Mesenchymal stem cell (in vitro differentiated cells and primary cell): ENCODE data around the gene CEACAM18.
"Not testable (repeated sequence)": the region's sequence is repeated elsewhere in the genome, so short reads cannot be mapped to it uniquely, and the experiment has no call there.

Experiments used
- DNase-seq: peaks from one replicate; pipeline ENCODE4 v3.0.0-alpha.2; 2013
- H2AFZ ChIP-seq: one replicate; pipeline ENCODE4 v1.6.1; 2013; ENCODE audit warnings: low read depth, mild to moderate bottlenecking, control low read depth, inconsistent platforms, low read length, moderate library complexity
- H2AK5ac ChIP-seq: 2 replicates; pipeline ENCODE4 v1.6.1; 2013; ENCODE audit warnings: low read length, moderate library complexity, mild to moderate bottlenecking, inconsistent platforms; ENCODE audit not compliant: severe bottlenecking
- H2BK120ac ChIP-seq: one replicate; pipeline ENCODE4 v1.6.1; 2013; ENCODE audit warnings: low read depth, mild to moderate bottlenecking, inconsistent platforms, low read length, moderate library complexity
- H2BK12ac ChIP-seq, 2 experiments: one replicate each; pipeline ENCODE4 v1.6.1; 2013; ENCODE audit warnings: inconsistent platforms in 2 of 2, low read length in 2 of 2, mild to moderate bottlenecking in 2 of 2, moderate library complexity in 2 of 2, control low read depth in 1 of 2
- H2BK15ac ChIP-seq: one replicate; pipeline ENCODE4 v1.6.1; 2013; ENCODE audit warnings: mild to moderate bottlenecking, low read depth, inconsistent platforms; ENCODE audit not compliant: poor library complexity, severe bottlenecking
- H2BK5ac ChIP-seq: 2 replicates; pipeline ENCODE4 v1.6.1; 2013; ENCODE audit warnings: low read depth, mild to moderate bottlenecking, low read length, control low read depth, inconsistent platforms; ENCODE audit not compliant: poor library complexity, severe bottlenecking
- H3K14ac ChIP-seq, 2 experiments: one replicate each; pipeline ENCODE4 v1.6.1; 2013; ENCODE audit warnings: inconsistent platforms in 2 of 2, low read length in 2 of 2, control low read depth in 1 of 2, mild to moderate bottlenecking in 1 of 2, moderate library complexity in 1 of 2
- H3K18ac ChIP-seq, 2 experiments: one replicate each; pipeline ENCODE4 v1.6.1; 2013; ENCODE audit warnings: inconsistent platforms in 2 of 2, low read length in 2 of 2, control low read depth in 1 of 2, low read depth in 1 of 2, mild to moderate bottlenecking in 1 of 2
- H3K23ac ChIP-seq, 2 experiments: one replicate each; pipeline ENCODE4 v1.6.1; 2013; ENCODE audit warnings: inconsistent platforms in 2 of 2, low read length in 2 of 2, mild to moderate bottlenecking in 2 of 2, moderate library complexity in 2 of 2, control low read depth in 1 of 2
- H3K27ac ChIP-seq: 2 replicates; pipeline ENCODE4 v1.5.1; 2013; ENCODE audit warnings: mild to moderate bottlenecking, moderate library complexity, low read length, control low read depth, inconsistent platforms; ENCODE audit not compliant: poor library complexity, severe bottlenecking
- H3K27me3 ChIP-seq, 2 experiments: 2 replicates each; pipeline versions ENCODE4 v1.6.1 to v1.7.0; 2013; ENCODE audit warnings: low read length in 2 of 2, mild to moderate bottlenecking in 2 of 2, moderate library complexity in 2 of 2, control low read depth in 1 of 2, inconsistent platforms in 1 of 2; ENCODE audit not compliant: control insufficient read depth in 1 of 2, insufficient read depth in 1 of 2
- H3K36me3 ChIP-seq, 2 experiments: 2 replicates each; pipeline versions ENCODE4 v1.6.1 to v1.7.0; 2013; ENCODE audit warnings: low read length in 2 of 2, control low read depth in 1 of 2, inconsistent platforms in 1 of 2, low read depth in 1 of 2, mild to moderate bottlenecking in 1 of 2; ENCODE audit not compliant: insufficient read depth in 2 of 2, control insufficient read depth in 1 of 2
- H3K4ac ChIP-seq, 2 experiments: one replicate each; pipeline ENCODE4 v1.6.1; 2013; ENCODE audit warnings: inconsistent platforms in 2 of 2, low read length in 2 of 2, mild to moderate bottlenecking in 2 of 2, moderate library complexity in 2 of 2, control low read depth in 1 of 2, low read depth in 1 of 2
- H3K4me1 ChIP-seq: 2 replicates; pipeline ENCODE4 v1.6.1; 2013; ENCODE audit warnings: low read depth, low read length, control low read depth; ENCODE audit not compliant: control insufficient read depth, insufficient read depth
- H3K4me2 ChIP-seq: 2 replicates; pipeline ENCODE4 v1.6.1; 2013; ENCODE audit warnings: low read length, mild to moderate bottlenecking, inconsistent platforms; ENCODE audit not compliant: poor library complexity, severe bottlenecking
- H3K4me3 ChIP-seq, 2 experiments: 2 replicates each; pipeline versions ENCODE4 v1.5.1 to v1.7.0; 2013; ENCODE audit warnings: low read length in 2 of 2, mild to moderate bottlenecking in 2 of 2, control low read depth in 1 of 2, low read depth in 1 of 2; ENCODE audit not compliant: insufficient read depth in 1 of 2
- H3K79me1 ChIP-seq: replicated peaks from 2 replicates; pipeline ENCODE4 v1.6.1; 2013; ENCODE audit warnings: mild to moderate bottlenecking, control low read depth, low read length, inconsistent platforms; ENCODE audit not compliant: poor library complexity, severe bottlenecking
- H3K9ac ChIP-seq: 2 replicates; pipeline ENCODE4 v1.7.0; 2013; ENCODE audit warnings: mild to moderate bottlenecking, low read length, moderate library complexity
- H3K9me3 ChIP-seq: 2 replicates; pipeline ENCODE4 v1.7.0; 2013; ENCODE audit warnings: mild to moderate bottlenecking, low read length; ENCODE audit not compliant: control insufficient read depth
- H4K8ac ChIP-seq: one replicate; pipeline ENCODE4 v1.6.1; 2013; ENCODE audit warnings: inconsistent platforms, mild to moderate bottlenecking, low read length, moderate library complexity
- H4K91ac ChIP-seq: one replicate; pipeline ENCODE4 v1.6.1; 2013; ENCODE audit warnings: mild to moderate bottlenecking, low read length, inconsistent platforms
- WGBS: methylation state at CpG from one replicate; pipeline ENCODE4 v1.1.7; 2013; ENCODE audit warnings: mixed read lengths; 5-methylcytosine and 5-hydroxymethylcytosine counted together

Gene CEACAM18

DNA sequence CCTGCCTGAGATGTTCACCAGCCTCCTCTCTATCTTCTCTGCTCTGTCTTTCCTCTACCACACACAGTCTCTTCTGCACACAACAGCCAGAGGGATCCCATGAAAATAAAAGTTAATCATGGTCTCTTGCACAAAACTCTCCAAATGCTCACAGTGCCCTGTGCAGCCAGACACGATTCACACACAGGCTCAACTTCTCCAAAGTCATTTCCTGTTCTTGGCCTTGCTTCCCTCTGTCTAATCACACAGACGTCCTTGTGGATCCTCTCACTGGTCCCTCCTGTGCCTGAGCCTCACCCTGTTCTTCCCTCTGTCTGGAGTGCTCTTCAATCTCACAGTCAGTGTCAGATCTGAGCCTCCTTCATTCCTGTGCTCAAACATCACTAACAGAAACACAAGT is 15.4 kb downstream of the CEACAM18 start:
- H2AK5ac ChIP-seq = no peak overlapping the region
- H3K36me3 ChIP-seq = no peaks in the 10 kb centered on the region
- H4K91ac ChIP-seq = no peak overlapping the region
- no peak overlapping the region for H3K9ac ChIP-seq
- no peak overlapping the region for H2BK120ac ChIP-seq
- H2BK15ac ChIP-seq = no peak overlapping the region
- H2BK12ac ChIP-seq = no peak overlapping the region
- H3K4me3 ChIP-seq = no peak overlapping the region
- no peak for DNase-seq
- H3K4me1 ChIP-seq = no peaks in the 10 kb centered on the region
- H3K18ac ChIP-seq = no peak overlapping the region
- H3K23ac ChIP-seq = no peak overlapping the region
- H3K27ac ChIP-seq = no peak overlapping the region
- no peak overlapping the region for H2AFZ ChIP-seq
- H3K27me3 ChIP-seq = no peaks in the 10 kb centered on the region
- H2BK5ac ChIP-seq = no peak overlapping the region
- no peak overlapping the region for H3K14ac ChIP-seq
- 11% methylated on average over 2 of the region's 2 CpGs for WGBS
- no peaks in the 10 kb centered on the region for H3K79me1 ChIP-seq
- no peak overlapping the region for H4K8ac ChIP-seq
- no peak overlapping the region for H3K4ac ChIP-seq
- H3K4me2 ChIP-seq = no peak overlapping the region
- peaks cover 3% of the 10 kb centered on the region for H3K9me3 ChIP-seq

DNA sequence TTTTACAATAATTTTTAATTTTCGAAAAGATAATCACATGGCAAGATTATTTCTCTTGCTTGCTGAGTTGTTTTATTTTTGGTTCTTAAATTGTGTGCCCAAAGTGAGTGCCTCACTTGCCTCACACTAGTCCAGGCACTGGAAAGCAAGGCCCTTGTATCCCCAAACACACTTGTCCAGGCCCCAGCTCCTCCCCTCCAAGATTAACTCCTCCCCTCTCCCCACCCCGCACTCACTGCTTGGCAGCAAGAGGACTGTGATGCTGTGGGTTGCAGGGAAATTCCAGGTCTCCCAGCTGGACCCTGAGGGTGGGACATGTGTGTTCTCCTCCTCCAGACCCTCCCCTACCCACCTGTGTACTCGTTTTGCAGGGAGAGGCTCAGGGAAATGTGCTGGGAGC is 19.3 kb downstream of the CEACAM18 start:
- no peak overlapping the region for H3K4me3 ChIP-seq
- no peak overlapping the region for H2BK120ac ChIP-seq
- H3K14ac ChIP-seq = no peak overlapping the region

DNA sequence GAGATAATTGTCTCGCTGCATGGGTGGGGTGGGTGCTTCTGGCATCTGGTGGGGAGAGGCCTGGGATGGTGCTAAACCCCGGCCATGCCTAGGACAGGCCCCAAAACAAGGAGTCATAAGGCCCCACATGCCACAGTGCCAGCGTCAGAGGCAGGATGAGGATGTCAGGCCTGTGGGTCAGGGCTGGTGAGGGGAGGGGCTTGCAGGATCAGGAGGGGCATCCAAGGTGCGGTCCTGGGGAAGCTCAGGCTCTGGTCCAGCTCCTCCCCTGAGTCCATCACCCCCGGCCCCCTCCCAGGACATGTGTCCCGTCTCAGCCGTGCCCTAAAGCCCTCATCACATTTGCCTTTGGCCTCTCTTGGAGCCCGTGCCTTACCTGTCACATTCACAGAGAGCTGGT is 22.6 kb downstream of the CEACAM18 start:
- not testable (repeated sequence) for H3K4me2 ChIP-seq, H2BK5ac ChIP-seq, H3K27ac ChIP-seq, H2AFZ ChIP-seq, H2BK120ac ChIP-seq, H3K4me3 ChIP-seq, H3K18ac ChIP-seq, H4K91ac ChIP-seq, H3K4ac ChIP-seq, H2AK5ac ChIP-seq, H3K14ac ChIP-seq, H3K9ac ChIP-seq, H3K36me3 ChIP-seq, H4K8ac ChIP-seq, H3K27me3 ChIP-seq, H3K23ac ChIP-seq, H3K9me3 ChIP-seq, H3K79me1 ChIP-seq, DNase-seq, H2BK12ac ChIP-seq, H3K4me1 ChIP-seq, H2BK15ac ChIP-seq
- WGBS = 40% methylated on average over 7 of the region's 8 CpGs

More for the DNA sequence above, 19.3 kb downstream of the CEACAM18 start:
- Histone ChIP-seq H2AFZ (no peak overlapping the region), H3K4ac (no peak overlapping the region), H3K4me1 (no peaks in the 10 kb centered on the region), H3K23ac (no peak overlapping the region), H3K27ac (no peak overlapping the region), H4K91ac (no peak overlapping the region), H3K36me3 (no peaks in the 10 kb centered on the region), H2BK5ac (no peak overlapping the region), H4K8ac (no peak overlapping the region), H3K79me1 (no peaks in the 10 kb centered on the region), H3K9me3 (no peaks in the 10 kb centered on the region), H3K4me2 (no peak overlapping the region), H3K9ac (no peak overlapping the region), H3K27me3 (no peaks in the 10 kb centered on the region), H2BK12ac (no peak overlapping the region), H2AK5ac (no peak overlapping the region), H2BK15ac (no peak overlapping the region), H3K18ac (no peak overlapping the region)
- DNase-seq = no peak
- no CpG with 5 or more reads among the region's 3 CpGs for WGBS

DNA sequence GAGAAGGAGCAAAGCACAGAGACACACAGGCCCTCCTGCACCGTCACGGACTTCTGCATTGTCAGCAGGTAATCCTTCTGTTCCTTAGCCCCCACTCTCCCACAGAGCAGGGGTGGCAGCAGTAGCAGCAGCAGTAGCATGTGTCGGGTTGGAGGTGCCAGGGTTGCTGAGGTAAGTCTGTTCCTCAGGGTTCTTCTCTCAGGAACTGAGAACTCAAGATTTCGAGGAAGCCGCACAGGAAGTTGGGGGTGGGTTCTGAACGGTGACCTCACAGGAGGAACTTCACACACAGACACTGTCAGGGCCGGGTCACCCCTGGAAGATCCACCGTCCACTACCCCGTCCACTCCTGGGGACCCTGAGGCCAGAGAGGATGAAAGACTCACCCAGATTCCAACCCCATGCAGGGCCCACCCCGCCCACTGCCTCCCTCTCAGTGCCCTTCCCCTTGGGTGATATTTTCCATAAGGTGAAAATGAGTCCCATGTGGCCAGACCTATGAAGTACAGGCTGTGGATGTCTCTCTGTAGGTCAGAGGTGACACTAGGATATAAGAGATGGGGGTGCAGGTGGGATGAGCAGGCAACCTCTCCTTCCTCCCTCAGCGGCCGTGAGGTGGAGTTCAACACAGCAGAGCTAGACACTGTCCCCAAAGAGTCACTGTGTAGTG is 23.4 kb downstream of the CEACAM18 start, which contains the start of gene SIGLEC12:
Gene SIGLEC12, minus strand, starts transcription at position 207 of the 670 bp plus-strand sequence. Its CDS starts 67 bp downstream, at position 140.
- no peak within 1 kb of the TSS for H2BK120ac ChIP-seq
- no peak for DNase-seq
- H3K14ac ChIP-seq = no peak within 1 kb of the TSS
- no peak within 1 kb of the TSS for H2BK12ac ChIP-seq
- H2AK5ac ChIP-seq = no peak within 1 kb of the TSS
- H2AFZ ChIP-seq = no peak within 1 kb of the TSS
- no peak within 1 kb of the TSS for H3K4me3 ChIP-seq
- H3K9ac ChIP-seq = no peak within 1 kb of the TSS
- H2BK15ac ChIP-seq = no peak within 1 kb of the TSS
- no peak within 1 kb of the TSS for H4K8ac ChIP-seq
- H3K9me3 ChIP-seq = no peaks in the 10 kb centered on the region
- peaks cover 0 to 5% of the 10 kb centered on the region in 2 experiments for H3K27me3 ChIP-seq
- no peaks in the 10 kb centered on the region for H3K36me3 ChIP-seq
- H3K79me1 ChIP-seq = no peaks in the 10 kb centered on the region
- H3K18ac ChIP-seq = no peak within 1 kb of the TSS
- no peaks in the 10 kb centered on the region for H3K4me1 ChIP-seq
- H3K4me2 ChIP-seq = no peak within 1 kb of the TSS
- H3K23ac ChIP-seq = no peak within 1 kb of the TSS
- no peak within 1 kb of the TSS for H3K4ac ChIP-seq
- H3K27ac ChIP-seq = no peak within 1 kb of the TSS
- no peak within 1 kb of the TSS for H2BK5ac ChIP-seq
- no peak within 1 kb of the TSS for H4K91ac ChIP-seq
- WGBS = 83% methylated on average over 10 of the region's 12 CpGs
